ENCODE results near the gene LRRC27.

LRRC27 gene

GRCh38 chr10:132368881-132369635 is 37.1 kb downstream of the LRRC27 start:
- Histone ChIP-seq H3K27me3 (no peaks in the 10 kb centered on the region), H3K9me3 (no peaks in the 10 kb centered on the region), H3K4me1 (no peaks in the 10 kb centered on the region), H3K4me3 (ENCODE audit: low read depth, low read length) (no peak overlapping the region), H3K36me3 (no peaks in the 10 kb centered on the region)
- no peak for TF ChIP-seq CTCF (IDR thresholded peaks at IDR 0.05; ENCODE audit: low read depth, low read length)
- no peak for DNase-seq

- no peak for DNase-seq
- Histone ChIP-seq H3K4me3 (ENCODE audit: low read depth, low read length) (no peak overlapping the region), H3K27me3 (no peaks in the 10 kb centered on the region), H3K4me1 (no peaks in the 10 kb centered on the region), H3K9me3 (no peaks in the 10 kb centered on the region), H3K36me3 (no peaks in the 10 kb centered on the region)
- TF ChIP-seq CTCF (IDR thresholded peaks at IDR 0.05; ENCODE audit: low read depth, low read length) = no peak
Observed at GRCh38 chr10:132369636-132370185, 37.7 kb downstream of the LRRC27 start.

- H3K4me3 ChIP-seq (ENCODE audit: low read depth, low read length) = no peak overlapping the region
- H3K36me3 ChIP-seq = no peaks in the 10 kb centered on the region
- no peaks in the 10 kb centered on the region for H3K27me3 ChIP-seq
- no peaks in the 10 kb centered on the region for H3K4me1 ChIP-seq
- no peaks in the 10 kb centered on the region for H3K9me3 ChIP-seq
- no peak for TF ChIP-seq CTCF (IDR thresholded peaks at IDR 0.05; ENCODE audit: low read depth, low read length)
- DNase-seq = no peak
Observed at GRCh38 chr10:132370426-132371340, 38.7 kb downstream of the LRRC27 start.

- no peaks in the 10 kb centered on the region for H3K36me3 ChIP-seq
- peak; percentile 34 for TF ChIP-seq CTCF (IDR thresholded peaks at IDR 0.05; ENCODE audit: low read depth, low read length)
- DNase-seq = no peak
Observed at GRCh38 chr10:132371641-132372081, 39.7 kb downstream of the LRRC27 start.

GRCh38 chr10:132372516-132373095 is 40.6 kb downstream of the LRRC27 start:
- no peak for TF ChIP-seq CTCF (IDR thresholded peaks at IDR 0.05; ENCODE audit: low read depth, low read length)
- Histone ChIP-seq H3K4me1 (no peaks in the 10 kb centered on the region), H3K27me3 (no peaks in the 10 kb centered on the region), H3K4me3 (ENCODE audit: low read depth, low read length) (no peak overlapping the region), H3K9me3 (no peaks in the 10 kb centered on the region), H3K36me3 (no peaks in the 10 kb centered on the region)
- no peak for DNase-seq

More at GRCh38 chr10:132371641-132372081, 39.7 kb downstream of the LRRC27 start:
- Histone ChIP-seq H3K4me3 (ENCODE audit: low read depth, low read length) (no peak overlapping the region), H3K9me3 (no peaks in the 10 kb centered on the region), H3K4me1 (no peaks in the 10 kb centered on the region), H3K27me3 (no peaks in the 10 kb centered on the region)

All from BE2C (cell line).